SK-N-SH treated with all-trans-retinoic acid at 6 μM for 48 hours (cell line): ENCODE measurements around the gene FRK.

Source experiments
- ATAC-seq: fragments of 200-7000 bp; cut with Tn5 transposase; 3 replicates; pipeline ENCODE4 v1.9.1; 2020; ENCODE audit warnings: mild to moderate bottlenecking, moderate library complexity
- ARNTL ChIP-seq: fragments of 450-650 bp; formaldehyde crosslinking; IDR thresholded peaks from 2 replicates; pipeline ENCODE4 v1.5.0; 2020; ENCODE audit warnings: low read depth, mild to moderate bottlenecking, moderate library complexity, borderline replicate concordance
- BACH2 ChIP-seq: fragments of 250-450 bp; sonication (Bioruptor Pico); IDR thresholded peaks from 2 replicates; pipeline ENCODE4 v1.9.0; 2021; ENCODE audit warnings: mild to moderate bottlenecking, borderline replicate concordance
- CSDC2 ChIP-seq: fragments of 250-450 bp; sonication (Bioruptor Pico); IDR thresholded peaks from 2 replicates; pipeline ENCODE4 v1.5.0; 2020; ENCODE audit warnings: mild to moderate bottlenecking, moderate library complexity
- ESRRG ChIP-seq: fragments of 250-450 bp; sonication (Bioruptor Pico); IDR thresholded peaks from 2 replicates; pipeline ENCODE4 v1.6.1; 2021; ENCODE audit warnings: mild to moderate bottlenecking
- GLIS3 ChIP-seq: fragments of 250-450 bp; sonication (Bioruptor Pico); IDR thresholded peaks from 2 replicates; pipeline ENCODE4 v1.5.0; 2020; ENCODE audit warnings: mild to moderate bottlenecking, moderate library complexity
- ISL1 ChIP-seq: fragments of 250-450 bp; sonication (Bioruptor Pico); IDR thresholded peaks from 2 replicates; pipeline ENCODE4 v2.1.2; 2022; ENCODE audit warnings: mild to moderate bottlenecking, moderate library complexity
- OSR1 ChIP-seq: fragments of 250-450 bp; sonication (Bioruptor Pico); IDR thresholded peaks from 2 replicates; pipeline ENCODE4 v1.8.0; 2022; ENCODE audit warnings: moderate library complexity, mild to moderate bottlenecking, inconsistent platforms
- PPARA ChIP-seq: fragments of 250-450 bp; sonication (Bioruptor Pico); IDR thresholded peaks from 2 replicates; pipeline ENCODE4 v1.5.0; 2020; ENCODE audit warnings: mild to moderate bottlenecking, borderline replicate concordance
- RARB ChIP-seq: fragments of 250-450 bp; sonication (Bioruptor Pico); IDR thresholded peaks from 2 replicates; pipeline ENCODE4 v1.8.0; 2021; ENCODE audit warnings: mild to moderate bottlenecking, moderate library complexity
- TOX ChIP-seq: fragments of 250-450 bp; sonication (Bioruptor Pico); IDR thresholded peaks from 2 replicates; pipeline ENCODE4 v1.8.0; 2021; ENCODE audit warnings: mild to moderate bottlenecking, moderate library complexity, borderline replicate concordance
- ZC3H10 ChIP-seq: fragments of 250-450 bp; sonication (Bioruptor Pico); IDR thresholded peaks from 2 replicates; pipeline ENCODE4 v1.5.1; 2021; ENCODE audit warnings: mild to moderate bottlenecking, moderate library complexity
- ZFP3 ChIP-seq: fragments of 250-450 bp; sonication (Bioruptor Pico); IDR thresholded peaks from 2 replicates; pipeline ENCODE4 v1.5.0; 2020; ENCODE audit warnings: mild to moderate bottlenecking, moderate library complexity
- ZFP30 ChIP-seq: fragments of 450-650 bp; formaldehyde crosslinking; IDR thresholded peaks from 2 replicates; pipeline ENCODE4 v1.5.0; 2022; ENCODE audit warnings: mild to moderate bottlenecking, moderate library complexity
- ZNF565 ChIP-seq: fragments of 450-650 bp; formaldehyde crosslinking; conservative IDR thresholded peaks from 2 replicates; pipeline ENCODE4 v1.5.0; 2020; ENCODE audit warnings: low read depth, mild to moderate bottlenecking, moderate library complexity
- ZNF8 ChIP-seq: fragments of 450-650 bp; formaldehyde crosslinking; IDR thresholded peaks from 2 replicates; pipeline ENCODE4 v1.5.0; 2020; ENCODE audit warnings: mild to moderate bottlenecking, moderate library complexity
- TF ChIP-seq, protein P1 (sequence below): fragments of 250-450 bp; sonication (Bioruptor Pico); IDR thresholded peaks from 2 replicates; pipeline ENCODE4 v1.5.1; 2020; ENCODE audit warnings: low read depth, mild to moderate bottlenecking, moderate library complexity
- TF ChIP-seq, protein P2 (sequence below): fragments of 250-450 bp; sonication (Bioruptor Pico); IDR thresholded peaks from 2 replicates; pipeline ENCODE4 v1.5.1; 2021; ENCODE audit warnings: mild to moderate bottlenecking, moderate library complexity
- TF ChIP-seq, protein P3 (sequence below): fragments of 250-450 bp; sonication (Bioruptor Pico); IDR thresholded peaks from 2 replicates; pipeline ENCODE4 v1.8.0; 2020; ENCODE audit warnings: mild to moderate bottlenecking, moderate library complexity, borderline replicate concordance
- TF ChIP-seq, protein P4 (sequence below): fragments of 250-450 bp; sonication (Bioruptor Pico); IDR thresholded peaks from 2 replicates; pipeline ENCODE4 v1.8.0; 2021; ENCODE audit warnings: low read depth, mild to moderate bottlenecking, moderate library complexity, borderline replicate concordance

FRK gene

DNA sequence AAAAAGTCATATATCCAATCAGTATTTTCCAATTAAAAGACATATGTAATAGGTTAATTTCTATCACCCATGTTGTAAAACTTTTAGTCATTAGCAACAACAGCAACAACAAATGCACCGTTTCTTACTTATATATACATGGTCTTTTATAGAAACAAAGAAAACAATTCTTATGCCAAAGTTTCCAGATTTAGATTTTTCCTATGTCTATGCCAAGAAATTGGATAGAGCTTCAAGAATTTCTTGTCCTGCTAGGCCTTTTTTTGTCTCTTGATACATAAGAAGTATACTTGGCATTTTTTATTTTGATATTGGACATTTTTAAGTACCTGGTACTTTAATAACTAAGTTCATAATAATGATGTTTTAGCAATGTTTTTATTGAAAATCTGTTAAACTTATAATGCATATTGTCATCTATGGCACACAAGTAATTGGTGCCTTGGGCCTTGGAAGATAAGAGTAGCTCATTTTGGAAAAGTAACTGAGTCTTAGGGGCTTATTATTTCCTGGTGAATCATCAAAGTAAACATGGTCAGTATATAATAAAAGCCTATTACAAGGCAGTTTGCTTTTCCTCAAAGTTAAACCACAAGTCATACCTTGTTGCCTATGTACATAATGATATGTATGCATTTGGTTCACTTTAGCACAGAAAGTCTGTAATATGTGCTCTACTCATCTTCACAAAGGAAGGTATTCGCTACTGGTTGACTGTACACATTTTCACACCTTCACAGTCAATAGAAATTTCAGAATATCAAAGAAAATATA, 10.1 kb upstream of the FRK start:
- no peak for ATAC-seq

DNA sequence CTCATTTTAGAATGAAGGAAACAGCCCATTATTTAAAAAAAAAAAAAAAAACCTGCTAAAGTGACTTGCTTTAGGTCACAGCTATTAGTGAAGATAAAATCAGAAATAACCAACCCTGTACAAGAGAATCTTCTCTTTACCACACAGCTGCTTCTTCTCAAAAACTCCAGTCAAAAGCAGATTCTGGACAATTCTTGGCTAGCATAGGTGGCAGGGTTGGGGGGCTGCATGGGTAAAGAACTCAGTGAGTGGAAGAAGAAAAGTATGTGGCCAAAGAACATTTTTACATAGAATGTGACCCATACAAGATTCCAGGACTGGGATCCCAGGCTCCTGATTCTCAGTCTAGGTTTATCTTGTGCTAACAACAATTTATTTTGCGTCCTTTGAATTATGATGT, 9.4 kb upstream of the FRK start:
- ATAC-seq: no peak
- no peak for TF ChIP-seq BACH2 (CRISPR knock-in tag)
- TF ChIP-seq, protein P1, sequence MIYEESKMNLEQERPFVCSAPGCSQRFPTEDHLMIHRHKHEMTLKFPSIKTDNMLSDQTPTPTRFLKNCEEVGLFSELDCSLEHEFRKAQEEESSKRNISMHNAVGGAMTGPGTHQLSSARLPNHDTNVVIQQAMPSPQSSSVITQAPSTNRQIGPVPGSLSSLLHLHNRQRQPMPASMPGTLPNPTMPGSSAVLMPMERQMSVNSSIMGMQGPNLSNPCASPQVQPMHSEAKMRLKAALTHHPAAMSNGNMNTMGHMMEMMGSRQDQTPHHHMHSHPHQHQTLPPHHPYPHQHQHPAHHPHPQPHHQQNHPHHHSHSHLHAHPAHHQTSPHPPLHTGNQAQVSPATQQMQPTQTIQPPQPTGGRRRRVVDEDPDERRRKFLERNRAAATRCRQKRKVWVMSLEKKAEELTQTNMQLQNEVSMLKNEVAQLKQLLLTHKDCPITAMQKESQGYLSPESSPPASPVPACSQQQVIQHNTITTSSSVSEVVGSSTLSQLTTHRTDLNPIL (CRISPR knock-in tag): no peak
- no peak for TF ChIP-seq ZFP30 (CRISPR knock-in tag)
- TF ChIP-seq, protein P2, sequence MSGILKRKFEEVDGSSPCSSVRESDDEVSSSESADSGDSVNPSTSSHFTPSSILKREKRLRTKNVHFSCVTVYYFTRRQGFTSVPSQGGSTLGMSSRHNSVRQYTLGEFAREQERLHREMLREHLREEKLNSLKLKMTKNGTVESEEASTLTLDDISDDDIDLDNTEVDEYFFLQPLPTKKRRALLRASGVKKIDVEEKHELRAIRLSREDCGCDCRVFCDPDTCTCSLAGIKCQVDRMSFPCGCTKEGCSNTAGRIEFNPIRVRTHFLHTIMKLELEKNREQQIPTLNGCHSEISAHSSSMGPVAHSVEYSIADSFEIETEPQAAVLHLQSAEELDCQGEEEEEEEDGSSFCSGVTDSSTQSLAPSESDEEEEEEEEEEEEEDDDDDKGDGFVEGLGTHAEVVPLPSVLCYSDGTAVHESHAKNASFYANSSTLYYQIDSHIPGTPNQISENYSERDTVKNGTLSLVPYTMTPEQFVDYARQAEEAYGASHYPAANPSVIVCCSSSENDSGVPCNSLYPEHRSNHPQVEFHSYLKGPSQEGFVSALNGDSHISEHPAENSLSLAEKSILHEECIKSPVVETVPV (CRISPR knock-in tag): no peak
- no peak for TF ChIP-seq CSDC2 (CRISPR knock-in tag)
- no peak for TF ChIP-seq RARB (CRISPR knock-in tag)

More for the DNA sequence above, 10.1 kb upstream of the FRK start:
- TF ChIP-seq, protein P2 (CRISPR knock-in tag): no peak
- no peak for TF ChIP-seq ZNF565 (CRISPR knock-in tag)
- TF ChIP-seq BACH2 (CRISPR knock-in tag): no peak
- no peak for TF ChIP-seq ZFP30 (CRISPR knock-in tag)
- no peak for TF ChIP-seq ZNF8 (CRISPR knock-in tag)
- no peak for TF ChIP-seq OSR1 (CRISPR knock-in tag)
- no peak for TF ChIP-seq ARNTL
- TF ChIP-seq ISL1 (CRISPR knock-in tag): no peak
- TF ChIP-seq PPARA (CRISPR knock-in tag): no peak
- TF ChIP-seq CSDC2 (CRISPR knock-in tag): no peak
- TF ChIP-seq ZFP3 (CRISPR knock-in tag): no peak
- TF ChIP-seq, protein P3, sequence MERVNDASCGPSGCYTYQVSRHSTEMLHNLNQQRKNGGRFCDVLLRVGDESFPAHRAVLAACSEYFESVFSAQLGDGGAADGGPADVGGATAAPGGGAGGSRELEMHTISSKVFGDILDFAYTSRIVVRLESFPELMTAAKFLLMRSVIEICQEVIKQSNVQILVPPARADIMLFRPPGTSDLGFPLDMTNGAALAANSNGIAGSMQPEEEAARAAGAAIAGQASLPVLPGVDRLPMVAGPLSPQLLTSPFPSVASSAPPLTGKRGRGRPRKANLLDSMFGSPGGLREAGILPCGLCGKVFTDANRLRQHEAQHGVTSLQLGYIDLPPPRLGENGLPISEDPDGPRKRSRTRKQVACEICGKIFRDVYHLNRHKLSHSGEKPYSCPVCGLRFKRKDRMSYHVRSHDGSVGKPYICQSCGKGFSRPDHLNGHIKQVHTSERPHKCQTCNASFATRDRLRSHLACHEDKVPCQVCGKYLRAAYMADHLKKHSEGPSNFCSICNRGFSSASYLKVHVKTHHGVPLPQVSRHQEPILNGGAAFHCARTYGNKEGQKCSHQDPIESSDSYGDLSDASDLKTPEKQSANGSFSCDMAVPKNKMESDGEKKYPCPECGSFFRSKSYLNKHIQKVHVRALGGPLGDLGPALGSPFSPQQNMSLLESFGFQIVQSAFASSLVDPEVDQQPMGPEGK (CRISPR knock-in tag): no peak
- TF ChIP-seq GLIS3 (CRISPR knock-in tag): no peak

DNA sequence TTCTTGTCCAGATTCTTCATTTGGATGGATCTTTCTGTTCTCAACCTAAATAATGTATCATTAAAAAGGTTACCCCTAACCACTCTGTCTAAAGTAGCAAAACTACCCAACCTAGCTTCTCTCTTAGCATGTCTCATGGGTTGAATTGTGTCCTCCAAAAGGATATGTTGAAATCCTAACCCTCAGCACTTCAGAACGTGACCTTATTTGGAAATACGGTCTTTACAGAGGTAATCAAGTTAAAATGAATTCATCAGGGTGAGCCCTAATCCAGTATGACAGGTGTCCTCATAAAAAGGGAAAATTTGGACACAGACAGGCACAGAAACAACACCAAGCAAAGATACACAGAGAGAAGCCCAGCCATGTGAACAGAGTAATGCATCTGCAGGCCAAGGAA, 6.1 kb upstream of the FRK start:
- ATAC-seq: no peak
- TF ChIP-seq TOX (CRISPR knock-in tag) (no peak), ZNF565 (CRISPR knock-in tag) (no peak), BACH2 (CRISPR knock-in tag) (no peak), RARB (CRISPR knock-in tag) (no peak), ZC3H10 (CRISPR knock-in tag) (no peak), ARNTL (no peak), GLIS3 (CRISPR knock-in tag) (no peak), ZFP3 (CRISPR knock-in tag) (no peak), ISL1 (CRISPR knock-in tag) (no peak), ZFP30 (CRISPR knock-in tag) (no peak), ESRRG (CRISPR knock-in tag) (no peak), CSDC2 (CRISPR knock-in tag) (no peak), PPARA (CRISPR knock-in tag) (no peak), ZNF8 (CRISPR knock-in tag) (no peak)
- TF ChIP-seq, protein P2 (CRISPR knock-in tag): no peak
- TF ChIP-seq, protein P4, sequence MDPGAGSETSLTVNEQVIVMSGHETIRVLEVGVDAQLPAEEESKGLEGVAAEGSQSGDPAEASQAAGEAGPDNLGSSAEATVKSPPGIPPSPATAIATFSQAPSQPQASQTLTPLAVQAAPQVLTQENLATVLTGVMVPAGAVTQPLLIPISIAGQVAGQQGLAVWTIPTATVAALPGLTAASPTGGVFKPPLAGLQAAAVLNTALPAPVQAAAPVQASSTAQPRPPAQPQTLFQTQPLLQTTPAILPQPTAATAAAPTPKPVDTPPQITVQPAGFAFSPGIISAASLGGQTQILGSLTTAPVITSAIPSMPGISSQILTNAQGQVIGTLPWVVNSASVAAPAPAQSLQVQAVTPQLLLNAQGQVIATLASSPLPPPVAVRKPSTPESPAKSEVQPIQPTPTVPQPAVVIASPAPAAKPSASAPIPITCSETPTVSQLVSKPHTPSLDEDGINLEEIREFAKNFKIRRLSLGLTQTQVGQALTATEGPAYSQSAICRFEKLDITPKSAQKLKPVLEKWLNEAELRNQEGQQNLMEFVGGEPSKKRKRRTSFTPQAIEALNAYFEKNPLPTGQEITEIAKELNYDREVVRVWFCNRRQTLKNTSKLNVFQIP (CRISPR knock-in tag): no peak
- TF ChIP-seq, protein P1 (CRISPR knock-in tag): no peak
- TF ChIP-seq, protein P3 (CRISPR knock-in tag): no peak
